Suprapubic skin (tissue), 4 donors: ENCODE results near the gene SPECC1. TPM values are rescaled to one million over a fixed set of nuclear protein-coding genes. Genes with fewer than 3 reads are reported as not detected.
A peak's percentile ranks its signal among the peaks of the same experiment; 100 is the strongest.

Experiments
- DNase-seq, 2 donors: peaks; one replicate each; pipeline ENCODE4 v3.0.0-alpha.2; 2019; ENCODE audit warnings: low spot score in 2 of 2
- H3K27ac ChIP-seq: fragments of 200-600 bp; sonication (generic); one replicate; pipeline ENCODE4 v1.5.1; 2019
- H3K27me3 ChIP-seq: fragments of 200-600 bp; sonication (generic); one replicate; pipeline ENCODE4 v1.5.1; 2019
- H3K36me3 ChIP-seq: fragments of 200-600 bp; sonication (generic); one replicate; pipeline ENCODE4 v1.5.1; 2019
- H3K4me1 ChIP-seq: fragments of 200-600 bp; sonication (generic); one replicate; pipeline ENCODE4 v1.5.1; 2019
- H3K4me3 ChIP-seq: fragments of 200-600 bp; sonication (generic); one replicate; pipeline ENCODE4 v1.5.1; 2019; ENCODE audit warnings: mild to moderate bottlenecking
- H3K9me3 ChIP-seq: fragments of 200-600 bp; sonication (generic); one replicate; pipeline ENCODE4 v1.5.1; 2019
- CTCF ChIP-seq, 2 donors: fragments of 200-600 bp in 1 of 2; fragments of 450-650 bp in 1 of 2; sonication (generic) in 1 of 2; IDR thresholded peaks; one replicate each; pipeline ENCODE4 v1.5.1; 2016 to 2019; ENCODE audit warnings: antibody characterized with exemption in 2 of 2, mild to moderate bottlenecking in 1 of 2, moderate library complexity in 1 of 2
- EP300 ChIP-seq: sonication (generic); formaldehyde crosslinking; IDR thresholded peaks from one replicate; pipeline ENCODE4 v1.6.1; 2017; ENCODE audit warnings: antibody characterized with exemption
- POLR2A ChIP-seq, 2 donors: fragments of 450-650 bp; IDR thresholded peaks; one replicate each; pipeline ENCODE4 v1.6.1; 2017; ENCODE audit warnings: antibody characterized with exemption in 2 of 2, mild to moderate bottlenecking in 2 of 2, moderate library complexity in 2 of 2
- POLR2AphosphoS5 ChIP-seq, 3 donors: sonication (generic); formaldehyde crosslinking; IDR thresholded peaks; one replicate each; pipeline ENCODE4 v1.6.1; 2017; ENCODE audit warnings: antibody characterized with exemption in 3 of 3
- WGBS: methylation state at CpG from one replicate; pipeline ENCODE4 v1.1.5; 2018; 5-methylcytosine and 5-hydroxymethylcytosine counted together
- total RNA-seq, 4 donors: library from RNA; depleted of rRNA; stranded (reverse); fragments of >200 nt; gene quantifications; one replicate each; pipeline ENCODE4 v1.1.0, GENCODE V29; 2016

Gene SPECC1
- total RNA-seq, 4 donors from 2014 or later = 12.2 to 18.1 (median 16.4) TPM

- no peaks in the 10 kb centered on the region for H3K9me3 ChIP-seq
- H3K4me1 ChIP-seq = peaks cover 10% of the 10 kb centered on the region
- WGBS = 72% methylated on average over 7 of the region's 7 CpGs
- H3K36me3 ChIP-seq = no peaks in the 10 kb centered on the region
- no peak for DNase-seq
- no peak for TF ChIP-seq EP300
- no peak for TF ChIP-seq POLR2A (IDR thresholded peaks at IDR 0.05)
- no peak for TF ChIP-seq POLR2AphosphoS5 (IDR thresholded peaks at IDR 0.05)
- TF ChIP-seq CTCF (IDR thresholded peaks at IDR 0.05) = no peak
- no peak overlapping the region for H3K4me3 ChIP-seq
- H3K27ac ChIP-seq = no peak overlapping the region
- no peaks in the 10 kb centered on the region for H3K27me3 ChIP-seq
Observed at GRCh38 chr17:20086416-20087076, 77.4 kb downstream of the SPECC1 start.

- DNase-seq = no peak
- Histone ChIP-seq H3K9me3 (no peaks in the 10 kb centered on the region), H3K4me3 (no peak overlapping the region), H3K27me3 (no peaks in the 10 kb centered on the region), H3K27ac (no peak overlapping the region), H3K36me3 (no peaks in the 10 kb centered on the region), H3K4me1 (peaks cover 17% of the 10 kb centered on the region)
- TF ChIP-seq POLR2A (IDR thresholded peaks at IDR 0.05) (no peak), POLR2AphosphoS5 (IDR thresholded peaks at IDR 0.05) (no peak), CTCF (IDR thresholded peaks at IDR 0.05) (no peak), EP300 (no peak)
- 78% methylated on average over 6 of the region's 6 CpGs for WGBS
Observed at GRCh38 chr17:20087538-20088250, 78.5 kb downstream of the SPECC1 start.

- Histone ChIP-seq H3K36me3 (no peaks in the 10 kb centered on the region), H3K27me3 (no peaks in the 10 kb centered on the region), H3K27ac (peak overlapping the region; percentile 21), H3K4me3 (no peak overlapping the region), H3K9me3 (no peaks in the 10 kb centered on the region), H3K4me1 (peaks cover 19% of the 10 kb centered on the region)
- WGBS = 78% methylated on average over 15 of the region's 15 CpGs
- no peak for DNase-seq
- no peak for TF ChIP-seq POLR2A (IDR thresholded peaks at IDR 0.05)
- no peak for TF ChIP-seq POLR2AphosphoS5 (IDR thresholded peaks at IDR 0.05)
- TF ChIP-seq CTCF (IDR thresholded peaks at IDR 0.05) = no peak
- TF ChIP-seq EP300 = no peak
Observed at GRCh38 chr17:20089756-20090547, 80.8 kb downstream of the SPECC1 start.

- no peak for DNase-seq
- peak overlapping the region; percentile 78 for H3K27ac ChIP-seq
- H3K9me3 ChIP-seq = no peaks in the 10 kb centered on the region
- no peak for TF ChIP-seq EP300
- no peak for TF ChIP-seq POLR2AphosphoS5 (IDR thresholded peaks at IDR 0.05)
- TF ChIP-seq POLR2A (IDR thresholded peaks at IDR 0.05) = no peak
- 58% methylated on average over 19 of the region's 19 CpGs for WGBS
- H3K27me3 ChIP-seq = no peaks in the 10 kb centered on the region
- no peak overlapping the region for H3K4me3 ChIP-seq
- no peaks in the 10 kb centered on the region for H3K36me3 ChIP-seq
- peaks cover 26% of the 10 kb centered on the region for H3K4me1 ChIP-seq
Observed at GRCh38 chr17:20091174-20092029, 82.2 kb downstream of the SPECC1 start.

- Histone ChIP-seq H3K27me3 (no peaks in the 10 kb centered on the region), H3K36me3 (no peaks in the 10 kb centered on the region), H3K27ac (peak overlapping the region; percentile 73), H3K4me1 (peaks cover 23% of the 10 kb centered on the region), H3K4me3 (no peak overlapping the region), H3K9me3 (no peaks in the 10 kb centered on the region)
- WGBS = 44% methylated on average over 6 of the region's 6 CpGs
- DNase-seq = no peak
- TF ChIP-seq EP300 (no peak), POLR2A (IDR thresholded peaks at IDR 0.05) (no peak), CTCF (IDR thresholded peaks at IDR 0.05) (no peak), POLR2AphosphoS5 (IDR thresholded peaks at IDR 0.05) (no peak)
Observed at GRCh38 chr17:20092261-20092867, 83.2 kb downstream of the SPECC1 start.
